ENCODE results near the gene CUBN.

- no peak for TF ChIP-seq MYC (IDR thresholded peaks at IDR 0.05; ENCODE audit: low read depth, low read length)
- TF ChIP-seq MYC (CRISPR knock-in tag; IDR thresholded peaks at IDR 0.05; ENCODE audit: borderline replicate concordance, low read depth): no peak
- TF ChIP-seq CTCF (IDR thresholded peaks at IDR 0.05 in 2 of 3, conservative IDR thresholded peaks at IDR 0.05 in 1 of 3; ENCODE audit: insufficient read depth in 2 of 3, low read depth in 1 of 3, low read length in 3 of 3): no peak
- no peak for TF ChIP-seq ZBTB33 (CRISPR knock-in tag; IDR thresholded peaks at IDR 0.05)
- TF ChIP-seq CBX3 (IDR thresholded peaks at IDR 0.05; ENCODE audit: borderline replicate concordance in 1 of 2, low read length in 2 of 2): no peak
- no peak for TF ChIP-seq PATZ1 (CRISPR knock-in tag; IDR thresholded peaks at IDR 0.05; ENCODE audit: borderline replicate concordance)
- TF ChIP-seq FOXA3 (CRISPR knock-in tag; conservative IDR thresholded peaks at IDR 0.05 in 1 of 2, IDR thresholded peaks at IDR 0.05 in 1 of 2): peak in 1 of 2 experiments; percentile 78; a peak in 2 of 4 replicates
- TF ChIP-seq MAX (CRISPR knock-in tag; IDR thresholded peaks at IDR 0.05): no peak
- TF ChIP-seq ZNF324 (CRISPR knock-in tag; IDR thresholded peaks at IDR 0.05): no peak
- TF ChIP-seq CBX8 (IDR thresholded peaks at IDR 0.05; ENCODE audit: borderline replicate concordance, extremely low read depth, low read depth, low read length, poor library complexity, severe bottlenecking): no peak
- no peak for TF ChIP-seq TAF9B (IDR thresholded peaks at IDR 0.05; ENCODE audit: partially characterized antibody)
- no peak for TF ChIP-seq SAP30 (IDR thresholded peaks at IDR 0.05; ENCODE audit: borderline replicate concordance, insufficient read depth, low read depth, low read length, poor library complexity, severe bottlenecking)
- no peak for TF ChIP-seq ZBTB43 (CRISPR knock-in tag; IDR thresholded peaks at IDR 0.05)
- no peak for TF ChIP-seq EWSR1 (IDR thresholded peaks at IDR 0.05; ENCODE audit: borderline replicate concordance, low read depth, partially characterized antibody)
Observed at GRCh38 chr10:16904639-16905061, 225.0 kb downstream of the CUBN start.

All from K562 (cell line).